HG03025 (cell line): Measurements from ENCODE around the gene ADGRL4.

Experiments used
- ATAC-seq: cut with Tn5 transposase; IDR thresholded peaks from one replicate; pipeline ENCODE4 v1.9.1; 2021; ENCODE audit warnings: mild to moderate bottlenecking, moderate library complexity; ENCODE audit not compliant: unreplicated experiment, low FRiP score

The ADGRL4 gene

DNA sequence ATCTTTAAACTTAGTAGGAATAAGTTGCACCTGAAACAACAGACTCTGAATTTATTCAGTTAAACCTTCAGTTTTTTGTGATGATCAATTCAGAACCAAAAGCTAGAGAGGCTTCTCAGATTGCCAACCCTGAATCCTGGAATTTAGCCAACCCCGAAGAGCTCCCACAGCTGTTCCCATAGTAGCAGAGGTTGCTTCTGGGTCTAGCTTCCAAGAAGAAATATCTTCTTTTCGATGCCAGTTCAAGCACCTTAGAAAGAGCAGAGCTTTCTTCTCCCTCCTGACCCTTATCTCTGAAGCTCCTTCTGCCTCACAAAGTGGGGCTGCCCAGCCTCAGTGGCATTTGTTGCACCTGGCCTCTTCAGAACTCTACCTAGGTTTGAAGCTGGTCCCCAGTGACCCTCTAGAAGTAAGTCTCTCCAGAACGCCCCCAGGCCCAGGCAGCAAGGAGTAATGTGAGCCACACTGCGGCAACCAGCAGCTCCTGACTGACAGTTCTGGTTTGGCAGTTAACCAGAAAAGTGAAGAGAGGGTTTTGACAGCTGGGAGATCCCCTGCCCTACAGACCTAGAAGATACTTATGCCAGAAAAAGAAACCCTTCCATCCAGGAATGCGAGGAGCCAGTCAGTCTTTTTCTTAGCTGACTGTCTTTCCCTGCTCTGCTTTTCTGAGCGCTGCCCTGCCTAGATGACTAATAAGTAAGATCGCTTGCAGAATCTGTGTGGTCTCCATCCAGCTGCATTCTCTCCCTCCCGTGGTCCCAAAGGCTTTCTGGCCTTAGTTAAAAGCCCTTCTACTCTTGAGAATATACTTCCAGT, 165.9 kb downstream of the ADGRL4 start:
- ATAC-seq = no peak
